GM21723 (cell line): ENCODE results near the gene GRB2.
"Not testable (repeated sequence)": the region's sequence is repeated elsewhere in the genome, so short reads cannot be mapped to it uniquely, and the experiment has no call there.

Source experiments
- ATAC-seq: cut with Tn5 transposase; IDR thresholded peaks from one replicate; pipeline ENCODE4 v1.9.1; 2021; ENCODE audit warnings: mild to moderate bottlenecking, moderate library complexity; ENCODE audit not compliant: unreplicated experiment

GRB2 gene

GRCh38 chr17:75356260-75356937 lies 49.1 kb downstream of the GRB2 start:
- ATAC-seq, result no peak

- no peak for ATAC-seq
Observed at GRCh38 chr17:75353176-75353575, 52.3 kb downstream of the GRB2 start.

- no peak for ATAC-seq
Observed at GRCh38 chr17:75352079-75352569, 53.4 kb downstream of the GRB2 start.

- ATAC-seq, result no peak
Observed at GRCh38 chr17:75350706-75351105, 54.8 kb downstream of the GRB2 start.

GRCh38 chr17:75350029-75350428 lies 55.4 kb downstream of the GRB2 start:
- no peak for ATAC-seq

- ATAC-seq, result no peak
Observed at GRCh38 chr17:75349589-75349988, 55.9 kb downstream of the GRB2 start.

GRCh38 chr17:75348386-75349012 lies 57.0 kb downstream of the GRB2 start:
- no peak for ATAC-seq

GRCh38 chr17:75346906-75347305 lies 58.6 kb downstream of the GRB2 start:
- peak; percentile 35 for ATAC-seq

- not testable (repeated sequence) for ATAC-seq
Observed at GRCh38 chr17:75346368-75346767, 59.1 kb downstream of the GRB2 start.

GRCh38 chr17:75345514-75346167 lies 59.8 kb downstream of the GRB2 start:
- peak; percentile 48 for ATAC-seq

- ATAC-seq, result no peak
Observed at GRCh38 chr17:75344666-75345065, 60.8 kb downstream of the GRB2 start.

- no peak for ATAC-seq
Observed at GRCh38 chr17:75342996-75343395, 62.5 kb downstream of the GRB2 start.

GRCh38 chr17:75341784-75342486 lies 63.5 kb downstream of the GRB2 start:
- ATAC-seq, result no peak

GRCh38 chr17:75340631-75341030 lies 64.8 kb downstream of the GRB2 start:
- no peak for ATAC-seq

GRCh38 chr17:75339971-75340370 lies 65.5 kb downstream of the GRB2 start:
- ATAC-seq, result no peak

GRCh38 chr17:75338335-75338734 lies 67.1 kb downstream of the GRB2 start:
- ATAC-seq, result no peak

- ATAC-seq, result no peak
Observed at GRCh38 chr17:75335315-75335714, 70.2 kb downstream of the GRB2 start.

GRCh38 chr17:75334723-75335122 lies 70.8 kb downstream of the GRB2 start:
- no peak for ATAC-seq

GRCh38 chr17:75331671-75332070 lies 73.8 kb downstream of the GRB2 start:
- no peak for ATAC-seq

GRCh38 chr17:75327757-75328156 lies 77.7 kb downstream of the GRB2 start:
- ATAC-seq, result no peak

- ATAC-seq, result no peak
Observed at GRCh38 chr17:75326226-75326848, 79.1 kb downstream of the GRB2 start.
